ENCODE results near the gene PRKCH. TPM values are rescaled to one million over a fixed set of nuclear protein-coding genes. Genes with fewer than 3 reads are reported as not detected.

The PRKCH gene
- total RNA-seq, 5 donors from 2014 or later (not counting 1 experiment from before 2014, with no cell fraction given), result 267 to 436 (median 326) TPM

GRCh38 chr14:61419201-61419600 is 97.8 kb downstream of the PRKCH start:
- ChIA-PET POLR2A (interaction anchor here (0.9 to 1.2 kb wide), 3 partner anchors 9 to 87 kb away, joined by 3 to 4 read pairs (median 3); no protein-coding TSS in a partner anchor), CTCF (interaction anchor here in 1 of 2 donors (0.6 to 1.1 kb wide), 2 partner anchors 9 to 82 kb away, joined by 3 read pairs; no protein-coding TSS in a partner anchor)
- H3K4me3 ChIP-seq (ENCODE audit: control insufficient read depth in 1 of 2, extremely low read depth in 1 of 2, low read length in 1 of 2), result no peak overlapping the region
- peak in 1 of 35 experiments; percentile 3 for DNase-seq
- ATAC-seq (replicated peaks in 1 of 4), result no peak
- H3K4me1 Mint-ChIP-seq, result peaks cover 0 to 5% (median 4%) of the 10 kb centered on the region in 3 donors
- no peaks in the 10 kb centered on the region for H3K9me3 ChIP-seq
- H3K4me1 ChIP-seq (ENCODE audit: control insufficient read depth in 1 of 2, extremely low read depth in 1 of 2, insufficient read depth in 2 of 2, low read length in 2 of 2), result peaks cover 64 to 85% of the 10 kb centered on the region in 2 experiments
- H3K36me3 ChIP-seq (ENCODE audit: control insufficient read depth in 2 of 2, extremely low read depth in 1 of 2, insufficient read depth in 1 of 2, low read length in 1 of 2), result peaks cover 0 to 8% of the 10 kb centered on the region in 2 donors
- H3K27me3 Mint-ChIP-seq, result no peaks in the 10 kb centered on the region
- peaks cover 0 to 7% (median 4%) of the 10 kb centered on the region in 3 donors for H3K9me3 Mint-ChIP-seq
- H3K4me3 Mint-ChIP-seq, result peak overlapping the region in 1 of 3 donors; percentile 11
- peaks cover 24% of the 10 kb centered on the region for H3K36me3 Mint-ChIP-seq
- peak overlapping the region; percentile 49 for H3K27ac ChIP-seq (ENCODE audit: low read length)
- no peaks in the 10 kb centered on the region for H3K27me3 ChIP-seq (replicated peaks in 1 of 2; ENCODE audit: control insufficient read depth in 2 of 2, extremely low read depth in 1 of 2, insufficient read depth in 2 of 2, low read length in 1 of 2)
- H3K27ac Mint-ChIP-seq, result peak overlapping the region in 1 of 2 donors; percentile 82

GRCh38 chr14:61420326-61420725 is 98.9 kb downstream of the PRKCH start:
- CTCF ChIA-PET, result interaction anchor here in 1 of 2 donors (0.7 to 1.5 kb wide), 5 partner anchors 13 to 127 kb away, joined by 3 read pairs; no protein-coding TSS in a partner anchor
- no peaks in the 10 kb centered on the region for H3K27me3 ChIP-seq (replicated peaks in 1 of 2; ENCODE audit: control insufficient read depth in 2 of 2, extremely low read depth in 1 of 2, insufficient read depth in 2 of 2, low read length in 1 of 2)
- Mint-ChIP-seq H3K36me3 (peaks cover 27% of the 10 kb centered on the region), H3K27me3 (no peaks in the 10 kb centered on the region), H3K4me1 (peaks cover 5 to 16% (median 14%) of the 10 kb centered on the region in 3 donors), H3K27ac (peak overlapping the region in 1 of 2 donors; percentile 82), H3K4me3 (peak overlapping the region in 2 of 3 donors; percentile 37 to 45), H3K9me3 (peaks cover 0 to 10% (median 4%) of the 10 kb centered on the region in 3 donors)
- H3K4me1 ChIP-seq (ENCODE audit: control insufficient read depth in 1 of 2, extremely low read depth in 1 of 2, insufficient read depth in 2 of 2, low read length in 2 of 2), result peaks cover 54 to 82% of the 10 kb centered on the region in 2 experiments
- peak; percentile 33 to 52 (median 47) for ATAC-seq (replicated peaks in 1 of 4)
- no CpG with 5 or more reads among the region's 4 CpGs for WGBS (ENCODE audit: insufficient coverage)
- H3K27ac ChIP-seq (ENCODE audit: low read length), result peak overlapping the region; percentile 56
- H3K4me3 ChIP-seq (ENCODE audit: control insufficient read depth in 1 of 2, extremely low read depth in 1 of 2, low read length in 1 of 2), result no peak overlapping the region
- peaks cover 0 to 8% of the 10 kb centered on the region in 2 donors for H3K36me3 ChIP-seq (ENCODE audit: control insufficient read depth in 2 of 2, extremely low read depth in 1 of 2, insufficient read depth in 1 of 2, low read length in 1 of 2)
- POLR2A ChIA-PET, result interaction anchor here in 1 of 2 donors (1.0 to 1.3 kb wide), 4 partner anchors 8 to 97 kb away, joined by 3 to 15 read pairs (median 4); no protein-coding TSS in a partner anchor
- peak in 3 of 35 experiments; percentile 13 to 65 (median 58) for DNase-seq
- H3K9me3 ChIP-seq, result no peaks in the 10 kb centered on the region

- DNase-seq, result no peak
- Histone ChIP-seq H3K4me1 (ENCODE audit: control insufficient read depth in 1 of 2, extremely low read depth in 1 of 2, insufficient read depth in 2 of 2, low read length in 2 of 2) (peaks cover 49 to 82% of the 10 kb centered on the region in 2 experiments), H3K4me3 (ENCODE audit: control insufficient read depth in 1 of 2, extremely low read depth in 1 of 2, low read length in 1 of 2) (no peak overlapping the region), H3K9me3 (no peaks in the 10 kb centered on the region), H3K27me3 (replicated peaks in 1 of 2; ENCODE audit: control insufficient read depth in 2 of 2, extremely low read depth in 1 of 2, insufficient read depth in 2 of 2, low read length in 1 of 2) (no peaks in the 10 kb centered on the region), H3K27ac (ENCODE audit: low read length) (peak overlapping the region; percentile 56), H3K36me3 (ENCODE audit: control insufficient read depth in 2 of 2, extremely low read depth in 1 of 2, insufficient read depth in 1 of 2, low read length in 1 of 2) (peaks cover 0 to 8% of the 10 kb centered on the region in 2 donors)
- ATAC-seq (replicated peaks in 1 of 4), result no peak
- no peak overlapping the region for H3K4me3 Mint-ChIP-seq
- WGBS (ENCODE audit: insufficient coverage), result no CpG with 5 or more reads among the region's 1 CpG
- H3K27ac Mint-ChIP-seq, result peak overlapping the region in 1 of 2 donors; percentile 82
- H3K36me3 Mint-ChIP-seq, result peaks cover 34% of the 10 kb centered on the region
- peaks cover 15 to 26% (median 24%) of the 10 kb centered on the region in 3 donors for H3K4me1 Mint-ChIP-seq
- H3K27me3 Mint-ChIP-seq, result no peaks in the 10 kb centered on the region
- H3K9me3 Mint-ChIP-seq, result peaks cover 0 to 10% (median 4%) of the 10 kb centered on the region in 3 donors
- CTCF ChIA-PET, result interaction anchor here (0.5 to 1.5 kb wide), 8 partner anchors 12 to 310 kb away, joined by 3 to 4 read pairs (median 3); no protein-coding TSS in a partner anchor
- POLR2A ChIA-PET, result interaction anchor here (0.5 to 1.3 kb wide), 6 partner anchors 18 to 98 kb away, joined by 3 to 15 read pairs (median 3); no protein-coding TSS in a partner anchor
These were observed 100.0 kb downstream of the PRKCH start for GRCh38 chr14:61421212-61421923.

GRCh38 chr14:61426048-61426447 is 104.7 kb downstream of the PRKCH start:
- Histone ChIP-seq H3K36me3 (ENCODE audit: control insufficient read depth in 2 of 2, extremely low read depth in 1 of 2, insufficient read depth in 1 of 2, low read length in 1 of 2) (peaks cover 0 to 4% of the 10 kb centered on the region in 2 donors), H3K27ac (ENCODE audit: low read length) (no peak overlapping the region), H3K4me3 (ENCODE audit: control insufficient read depth in 1 of 2, extremely low read depth in 1 of 2, low read length in 1 of 2) (no peak overlapping the region), H3K27me3 (replicated peaks in 1 of 2; ENCODE audit: control insufficient read depth in 2 of 2, extremely low read depth in 1 of 2, insufficient read depth in 2 of 2, low read length in 1 of 2) (no peaks in the 10 kb centered on the region), H3K4me1 (ENCODE audit: control insufficient read depth in 1 of 2, extremely low read depth in 1 of 2, insufficient read depth in 2 of 2, low read length in 2 of 2) (peaks cover 41 to 51% of the 10 kb centered on the region in 2 experiments), H3K9me3 (no peaks in the 10 kb centered on the region)
- ChIA-PET CTCF (interaction anchor here in 1 of 2 donors (0.6 to 1.1 kb wide), 3 partner anchors 133 to 644 kb away, joined by 3 read pairs; no protein-coding TSS in a partner anchor), POLR2A (interaction anchor here (0.6 to 0.8 kb wide), 4 partner anchors 9 to 690 kb away, joined by 3 to 5 read pairs (median 4); no protein-coding TSS in a partner anchor)
- Mint-ChIP-seq H3K27ac (peak overlapping the region; percentile 79 to 88), H3K36me3 (peaks cover 36% of the 10 kb centered on the region), H3K9me3 (peaks cover 0 to 13% (median 4%) of the 10 kb centered on the region in 3 donors), H3K27me3 (no peaks in the 10 kb centered on the region), H3K4me1 (peaks cover 62 to 71% (median 70%) of the 10 kb centered on the region in 3 donors), H3K4me3 (peak overlapping the region in 2 of 3 donors; percentile 5 to 9)
- ATAC-seq (replicated peaks in 1 of 4) (no peak), DNase-seq (no peak)
- 80% methylated on average over 1 of the region's 1 CpG for WGBS (ENCODE audit: insufficient coverage)

- POLR2A ChIA-PET, result interaction anchor here (0.5 to 1.4 kb wide), 6 partner anchors 8 to 143 kb away, joined by 3 to 6 read pairs (median 4); no protein-coding TSS in a partner anchor
These were observed 106.9 kb downstream of the PRKCH start for GRCh38 chr14:61428261-61428660.

More at GRCh38 chr14:61428261-61428660, 106.9 kb downstream of the PRKCH start:
- no peaks in the 10 kb centered on the region for H3K27me3 Mint-ChIP-seq
- peak overlapping the region in 2 of 3 donors; percentile 1 to 40 for H3K4me3 Mint-ChIP-seq
- CTCF ChIA-PET, result interaction anchor here in 1 of 2 donors (0.6 to 1.0 kb wide), 3 partner anchors 9 to 120 kb away, joined by 3 to 4 read pairs (median 3); no protein-coding TSS in a partner anchor
- Histone ChIP-seq H3K9me3 (no peaks in the 10 kb centered on the region), H3K27me3 (replicated peaks in 1 of 2; ENCODE audit: control insufficient read depth in 2 of 2, extremely low read depth in 1 of 2, insufficient read depth in 2 of 2, low read length in 1 of 2) (no peaks in the 10 kb centered on the region), H3K36me3 (ENCODE audit: control insufficient read depth in 2 of 2, extremely low read depth in 1 of 2, insufficient read depth in 1 of 2, low read length in 1 of 2) (peaks cover 0 to 5% of the 10 kb centered on the region in 2 donors), H3K4me1 (ENCODE audit: control insufficient read depth in 1 of 2, extremely low read depth in 1 of 2, insufficient read depth in 2 of 2, low read length in 2 of 2) (peaks cover 46 to 47% of the 10 kb centered on the region in 2 experiments), H3K27ac (ENCODE audit: low read length) (peak overlapping the region; percentile 8), H3K4me3 (ENCODE audit: control insufficient read depth in 1 of 2, extremely low read depth in 1 of 2, low read length in 1 of 2) (no peak overlapping the region)
- DNase-seq (no peak), ATAC-seq (replicated peaks in 1 of 4) (peak in 1 of 4 experiments; percentile 25)
- H3K4me1 Mint-ChIP-seq, result peaks cover 84 to 93% (median 91%) of the 10 kb centered on the region in 3 donors
- peaks cover 0 to 15% (median 3%) of the 10 kb centered on the region in 3 donors for H3K9me3 Mint-ChIP-seq
- H3K27ac Mint-ChIP-seq, result peak overlapping the region; percentile 62 to 81
- peaks cover 36% of the 10 kb centered on the region for H3K36me3 Mint-ChIP-seq
- 25% methylated on average over 1 of the region's 2 CpGs for WGBS (ENCODE audit: insufficient coverage)

All from T-cell (primary cell).